OCI-LY1 (cell line): Measurements from ENCODE around the gene KRT17.
"Not testable (repeated sequence)": the region's sequence is repeated elsewhere in the genome, so short reads cannot be mapped to it uniquely, and the experiment has no call there.

Experiments used
- CTCF ChIP-seq: fragments of 200-600 bp; sonication (generic), shearing (Covaris generic); IDR thresholded peaks from 2 replicates; pipeline ENCODE4 v1.5.1; 2017; ENCODE audit warnings: mild to moderate bottlenecking, antibody characterized with exemption, low read length, moderate library complexity, mixed read lengths
- EZH2 ChIP-seq: fragments of 200-600 bp; sonication (generic), shearing (Covaris generic); IDR thresholded peaks from 2 replicates; pipeline ENCODE4 v1.8.0; 2017; ENCODE audit warnings: borderline replicate concordance, mixed run types, mild to moderate bottlenecking, antibody characterized with exemption, low read length, moderate library complexity, mixed read lengths

- not testable (repeated sequence) for TF ChIP-seq CTCF, EZH2
These were observed 9.6 kb downstream of the KRT17 start for GRCh38 chr17:41614767-41615166.
